GM12878 (cell line): ENCODE results near the gene PYGM. TPM values are rescaled to one million over a fixed set of nuclear protein-coding genes. Genes with fewer than 3 reads are reported as not detected.

ENCODE experiments used
- ATAC-seq: fragments of 200-7000 bp; cut with Tn5 transposase; 3 replicates; pipeline ENCODE4 v1.9.1; 2020; ENCODE audit warnings: mild to moderate bottlenecking, moderate library complexity
- BruUV-seq: library from RNA; stranded (reverse); fragments of 400-500 nt; replicated peaks from 2 replicates; lab custom pipeline; 2021; lab: Mats Ljungman, UMichigan
- CTCF ChIA-PET: fragments of 300-600 bp; sonication (Branson Sonifier 250); formaldehyde crosslinking; extraction: SDS; loops from one replicate; lab custom pipeline; 2021; ENCODE audit warnings: inconsistent platforms; lab: Yijun Ruan, JAX
- POLR2A ChIA-PET: fragments of 350-600 bp; formaldehyde crosslinking; extraction: SDS; loops from one replicate; lab custom pipeline; 2021; ENCODE audit warnings: inconsistent platforms; lab: Charles Lee
- RAD21 ChIA-PET: fragments of 300-600 bp; sonication (Branson Sonifier 250); formaldehyde crosslinking; loops from one replicate; lab custom pipeline; 2023; ENCODE audit warnings: antibody characterized with exemption; ENCODE audit not compliant: unreplicated experiment; lab: Charles Lee
- SMC1A ChIA-PET: fragments of 300-600 bp; sonication (Branson Sonifier 250); formaldehyde crosslinking; loops from one replicate; lab custom pipeline; 2023; ENCODE audit not compliant: unreplicated experiment, uncharacterized antibody; lab: Charles Lee
- DNase-seq: peaks from one replicate; pipeline ENCODE4 v3.0.0-alpha.2; 2011; ENCODE audit warnings: low read depth, low spot score
- FAIRE-seq: peaks from 3 replicates; lab custom pipeline; 2011; peaks lifted over from hg19 to GRCh38; lab: Jason Lieb, UNC
- H2AFZ ChIP-seq: 2 replicates; pipeline ENCODE4 v1.6.0; 2011; ENCODE audit warnings: low read depth, low read length, control low read depth; ENCODE audit not compliant: control insufficient read depth
- H3K27ac ChIP-seq: 2 replicates; pipeline ENCODE4 v1.5.1; 2011; ENCODE audit warnings: control low read depth; ENCODE audit not compliant: control insufficient read depth, insufficient read depth
- H3K27me3 ChIP-seq, 2 experiments: replicated peaks in 1 of 2; 2 replicates each; pipeline versions ENCODE4 v1.6.0 to v1.6.1; 2011; ENCODE audit warnings: low read length in 1 of 2; ENCODE audit not compliant: control insufficient read depth in 2 of 2, insufficient read depth in 2 of 2
- H3K36me3 ChIP-seq, 2 experiments: 2 replicates each; pipeline ENCODE4 v1.5.1; 2011; ENCODE audit warnings: low read length in 1 of 2; ENCODE audit not compliant: control insufficient read depth in 2 of 2, insufficient read depth in 2 of 2
- H3K4me1 ChIP-seq: 2 replicates; pipeline ENCODE4 v1.6.1; 2011; ENCODE audit warnings: mild to moderate bottlenecking, low read length, moderate library complexity, mixed read lengths; ENCODE audit not compliant: control insufficient read depth, insufficient read depth
- H3K4me2 ChIP-seq: 2 replicates; pipeline ENCODE4 v1.6.0; 2011; ENCODE audit warnings: control low read depth; ENCODE audit not compliant: control insufficient read depth, insufficient read depth
- H3K4me3 ChIP-seq: fragments of 200-600 bp; sonication (generic); 2 replicates; pipeline ENCODE4 v1.5.1; 2016
- H3K79me2 ChIP-seq: 2 replicates; pipeline ENCODE4 v1.6.0; 2011; ENCODE audit warnings: low read length; ENCODE audit not compliant: control insufficient read depth, insufficient read depth
- H3K9ac ChIP-seq: 2 replicates; pipeline ENCODE4 v1.8.0; 2011; ENCODE audit warnings: low read length, control low read depth, mixed read lengths; ENCODE audit not compliant: control insufficient read depth, insufficient read depth
- H3K9me3 ChIP-seq: replicated peaks from 3 replicates; pipeline ENCODE4 v1.5.1; 2011; ENCODE audit warnings: mild to moderate bottlenecking, low read length; ENCODE audit not compliant: control insufficient read depth, insufficient read depth
- H4K20me1 ChIP-seq: 2 replicates; pipeline ENCODE4 v1.6.0; 2011; ENCODE audit not compliant: control insufficient read depth, insufficient read depth
- CTCF ChIP-seq, 3 experiments: IDR thresholded peaks in 2 of 3; conservative IDR thresholded peaks in 1 of 3; 2 replicates each; pipeline ENCODE4 v1.5.1; 2011; ENCODE audit warnings: low read depth in 3 of 3, low read length in 3 of 3, mild to moderate bottlenecking in 3 of 3, control low read depth in 2 of 3, moderate library complexity in 2 of 3, inconsistent platforms in 1 of 3, mixed read lengths in 1 of 3; ENCODE audit not compliant: control insufficient read depth in 2 of 3, insufficient read depth in 1 of 3; ENCODE audit errors: extremely low read depth in 1 of 3
- SREBF2 ChIP-seq: IDR thresholded peaks from 2 replicates; pipeline ENCODE4 v1.6.1; 2012; ENCODE audit warnings: mild to moderate bottlenecking, low read length
- WGBS: methylation state at CpG from one replicate; pipeline ENCODE4 v1.1.6; 2016; ENCODE audit warnings: low lambda C conversion rate; ENCODE audit not compliant: insufficient replicate concordance, insufficient coverage; ENCODE audit errors: missing lambda C conversion rate; 5-methylcytosine and 5-hydroxymethylcytosine counted together
- in situ Hi-C: fragments of 300-500 bp; cut with MboI; formaldehyde crosslinking; loops from 9 replicates; pipeline ENCODE4 v1.14.3; 2018; ENCODE audit warnings: mixed read lengths
- intact Hi-C: fragments of 100-400 bp; cut with micrococcal nuclease; formaldehyde crosslinking; loops from one replicate; pipeline ENCODE4 v1.14.2; 2022; ENCODE audit not compliant: unreplicated experiment
- polyA plus RNA-seq, 11 experiments: library from polyadenylated mRNA; depleted of rRNA in 4 of 11; unstranded in 6 of 11; stranded (reverse) in 5 of 11; fragments of >200 nt; fragmentation: Nextera tagmentation in 4 of 11; fragmentation: Illumina TruSeq in 1 of 11; extraction: Ambion mirVana in 4 of 11; extraction: Trizol in 1 of 11; gene quantifications; 1 replicate in 1 of 11; 2 replicates in 10 of 11; pipeline versions ENCODE4 v1.2.1 to v1.2.3, GENCODE V29; 2011 to 2016; ENCODE audit warnings: inconsistent platforms in 2 of 11, missing spikeins in 2 of 11, low read depth in 1 of 11
- total RNA-seq, 4 experiments: library from RNA; depleted of rRNA in 3 of 4; stranded (reverse); fragments of >200 nt in 3 of 4; fragmentation: Illumina TruSeq in 1 of 4; extraction: Trizol in 1 of 4; gene quantifications; 2 replicates each; pipeline versions ENCODE4 v1.2.1 to v1.2.3, GENCODE V29; 2013 to 2021

Gene PYGM
- total and polyA plus RNA-seq, 10 of the 15 experiments (the other 5 are each of a cell fraction or from before 2014, with no cell fraction given) = 0.04 to 3.7 (median 0.27) TPM; not detected in 1

GRCh38 chr11:64717268-64717578, 42.6 kb downstream of the PYGM start:
- Histone ChIP-seq H3K9me3 (no peaks in the 10 kb centered on the region), H2AFZ (no peak overlapping the region), H3K27me3 (peaks cover 7% of the 10 kb centered on the region in 2 experiments; a peak in 3 of 4 replicates), H3K4me2 (no peak overlapping the region), H3K79me2 (no peaks in the 10 kb centered on the region), H3K27ac (no peak overlapping the region), H3K4me3 (no peak overlapping the region), H3K4me1 (peaks cover 7% of the 10 kb centered on the region), H4K20me1 (no peaks in the 10 kb centered on the region), H3K36me3 (no peaks in the 10 kb centered on the region; a peak in 1 of 4 replicates), H3K9ac (no peak overlapping the region)
- ChIA-PET RAD21 (interaction anchor here (0.5 to 1.4 kb wide), 3 partner anchors 25 to 617 kb away, joined by 3 to 4 read pairs (median 3); no protein-coding TSS in a partner anchor), POLR2A (interaction anchor here (1.0 kb wide), 1 partner anchor 13 kb away, joined by 3 read pairs; no protein-coding TSS in a partner anchor), CTCF (interaction anchor here (0.7 to 6.7 kb wide), 5 partner anchors 13 to 66 kb away, joined by 3 to 58 read pairs (median 5); no protein-coding TSS in a partner anchor), SMC1A (interaction anchor here (0.8 kb wide), 1 partner anchor 28 kb away, joined by 4 read pairs; no protein-coding TSS in a partner anchor)
- FAIRE-seq (no peak), ATAC-seq (peak; percentile 19; the same call in 2 of the 3 replicates)
- BruUV-seq = no TSS peak
- whole genome bisulfite sequencing = 22% methylated on average over 4 of the region's 4 CpGs
- in situ Hi-C loops = no loop called here
- TF ChIP-seq SREBF2 = no peak
- peak in 1 of 3 experiments; percentile 0; a peak in 1 of 6 replicates for TF ChIP-seq CTCF (IDR thresholded peaks at IDR 0.05 in 2 of 3, conservative IDR thresholded peaks at IDR 0.05 in 1 of 3; ENCODE audit: control insufficient read depth in 2 of 3, extremely low read depth in 1 of 3, insufficient read depth in 1 of 3, low read depth in 3 of 3, low read length in 3 of 3)
- TF ChIP-seq, all 136 proteins: peak for 1
- DNase-seq = no peak
- intact Hi-C loops = no loop called here
